ENCODE results near the gene ALPI. TPM values are rescaled to one million over a fixed set of nuclear protein-coding genes. Genes with fewer than 3 reads are reported as not detected.

Gene ALPI
- total RNA-seq, 1 donor from 2014 or later: not detected

- no peak for TF ChIP-seq CTCF (conservative IDR thresholded peaks at IDR 0.05)
- Mint-ChIP-seq H3K4me1 (peaks cover 23% of the 10 kb centered on the region), H3K27me3 (ENCODE audit: low read depth) (peaks cover 28% of the 10 kb centered on the region), H3K4me3 (no peak overlapping the region), H3K36me3 (ENCODE audit: low read depth) (no peaks in the 10 kb centered on the region), H3K27ac (ENCODE audit: unreplicated experiment) (no peak overlapping the region), H3K9me3 (no peaks in the 10 kb centered on the region)
- no peak for DNase-seq (ENCODE audit: low read depth, low spot score)
Measured at GRCh38 chr2:232508251-232508650, 52.3 kb downstream of the ALPI start.

Other genes starting within 250 kb of the ALPI start
- gene ALPP, start 77.4 kb upstream of the ALPI start, total RNA-seq: not detected in 2 replicates
- not detected in 2 replicates for gene ALPG, start 49.3 kb upstream of the ALPI start, total RNA-seq
- 42.9 and 43.9 TPM in 2 replicates for gene ECEL1, start 31.7 kb downstream of the ALPI start, total RNA-seq
- 52.4 and 54.2 TPM in 2 replicates for gene PRSS56, start 64.2 kb downstream of the ALPI start, total RNA-seq
- gene CHRND, start 70.0 kb downstream of the ALPI start, total RNA-seq: 4.1 and 5.8 TPM in 2 replicates
- gene CHRNG, start 83.5 kb downstream of the ALPI start, total RNA-seq: not detected in 2 replicates
- gene TIGD1, start 94.4 kb downstream of the ALPI start, total RNA-seq: 11.8 and 12.8 TPM in 2 replicates
- gene EIF4E2, start 94.5 kb downstream of the ALPI start, total RNA-seq: 85.7 and 89.0 TPM in 2 replicates
- 4.1 and 4.7 TPM in 2 replicates for gene EFHD1, start 177.5 kb downstream of the ALPI start, total RNA-seq
- gene GIGYF2, start 241.2 kb downstream of the ALPI start, total RNA-seq: 70.3 and 71.4 TPM in 2 replicates

Measured in neural crest cell (in vitro differentiated cells).